HCT116 (cell line): ENCODE measurements around the gene SCAF4. TPM values are rescaled to one million over a fixed set of nuclear protein-coding genes. Genes with fewer than 3 reads are reported as not detected.

ENCODE experiments used
- ATAC-seq: fragments of 200-7000 bp; cut with Tn5 transposase; 2 replicates; pipeline ENCODE4 v1.9.1; 2020; ENCODE audit warnings: mild to moderate bottlenecking, moderate library complexity
- BruUV-seq: library from RNA; stranded (reverse); fragments of 400-500 nt; replicated peaks from 2 replicates; lab custom pipeline; 2021; lab: Mats Ljungman, UMichigan
- CTCF ChIA-PET: fragments of 300-600 bp; sonication (Branson Sonifier 250); formaldehyde crosslinking; loops from one replicate; lab custom pipeline; 2021; ENCODE audit warnings: antibody characterized with exemption; lab: Charles Lee
- POLR2A ChIA-PET: fragments of 300-600, 350-600 bp; sonication (Branson Sonifier 250); formaldehyde crosslinking; loops from one replicate; lab custom pipeline; 2021; ENCODE audit warnings: antibody characterized with exemption; lab: Charles Lee
- RAD21 ChIA-PET, 2 experiments: fragments of 300-600 bp; sonication (Branson Sonifier 250); formaldehyde crosslinking; loops; one replicate each; lab custom pipeline; 2023; ENCODE audit warnings: low total read pairs in 2 of 2; ENCODE audit not compliant: uncharacterized antibody in 2 of 2, unreplicated experiment in 2 of 2, low non-redundant PET in 1 of 2; lab: Charles Lee
- DNase-seq: peaks from one replicate; pipeline ENCODE4 v3.0.0-alpha.2; 2010; ENCODE audit warnings: low read depth, low spot score
- H2AFZ ChIP-seq: fragments of 200-600 bp; shearing (Covaris generic), sonication (generic); 2 replicates; pipeline ENCODE4 v1.6.1; 2017; ENCODE audit warnings: low read depth, mixed run types, mixed read lengths, antibody characterized with exemption, low read length; ENCODE audit not compliant: poor library complexity, severe bottlenecking
- H3K27ac ChIP-seq: 2 replicates; pipeline ENCODE4 v1.5.1; 2012; ENCODE audit warnings: low read depth, low read length
- H3K27me3 ChIP-seq: fragments of 200-600 bp; sonication (generic); 2 replicates; pipeline ENCODE4 v1.6.1; 2016; ENCODE audit warnings: mixed run types, low read length, mixed read lengths; ENCODE audit not compliant: insufficient read depth
- H3K36me3 ChIP-seq, 2 experiments: fragments of 200-500 bp in 1 of 2; fragments of 200-600 bp in 1 of 2; sonication (Bioruptor generic) in 1 of 2; sonication (generic) in 1 of 2; 2 replicates each; pipeline versions ENCODE4 v1.5.1 to v1.6.1; 2014 to 2016; ENCODE audit warnings: low read length in 2 of 2, inconsistent platforms in 1 of 2, mixed read lengths in 1 of 2, mixed run types in 1 of 2; ENCODE audit not compliant: insufficient read depth in 2 of 2, control insufficient read depth in 1 of 2
- H3K4me1 ChIP-seq, 2 experiments: fragments of 200-600 bp in 1 of 2; sonication (generic) in 1 of 2; 2 replicates each; pipeline versions ENCODE4 v1.5.1 to v1.6.1; 2012 to 2017; ENCODE audit warnings: low read length in 2 of 2, inconsistent platforms in 1 of 2, mild to moderate bottlenecking in 1 of 2, mixed read lengths in 1 of 2, mixed run types in 1 of 2, moderate library complexity in 1 of 2; ENCODE audit not compliant: insufficient read depth in 2 of 2, control insufficient read depth in 1 of 2
- H3K4me2 ChIP-seq: fragments of 200-600 bp; sonication (generic); 2 replicates; pipeline ENCODE4 v1.6.1; 2017; ENCODE audit warnings: mixed run types, low read length, mixed read lengths
- H3K4me3 ChIP-seq, 2 experiments: fragments of 200-600 bp in 1 of 2; sonication (generic) in 1 of 2; replicated peaks in 1 of 2; 2 replicates each; pipeline ENCODE4 v1.5.1; 2011 to 2016; ENCODE audit warnings: low read length in 2 of 2, control low read depth in 1 of 2, low read depth in 1 of 2, mild to moderate bottlenecking in 1 of 2, mixed read lengths in 1 of 2, mixed run types in 1 of 2
- H3K79me2 ChIP-seq: fragments of 200-600 bp; sonication (generic); 2 replicates; pipeline ENCODE4 v1.6.1; 2017; ENCODE audit warnings: mild to moderate bottlenecking, mixed run types, low read length, moderate library complexity, mixed read lengths; ENCODE audit not compliant: insufficient read depth
- H3K9ac ChIP-seq: fragments of 200-600 bp; sonication (generic); 2 replicates; pipeline ENCODE4 v1.6.1; 2016; ENCODE audit warnings: low read length, mixed read lengths
- H3K9me2 ChIP-seq: fragments of 200-600 bp; sonication (generic), shearing (Covaris generic); 2 replicates; pipeline ENCODE4 v1.6.1; 2017; ENCODE audit warnings: mixed run types, mild to moderate bottlenecking, moderate library complexity; ENCODE audit not compliant: insufficient read depth
- H3K9me3 ChIP-seq, 2 experiments: fragments of 200-500 bp in 1 of 2; fragments of 200-600 bp in 1 of 2; sonication (Bioruptor generic) in 1 of 2; sonication (generic) in 1 of 2; 2 replicates each; pipeline ENCODE4 v1.6.1; 2014 to 2017; ENCODE audit warnings: low read length in 2 of 2, mixed read lengths in 2 of 2, inconsistent platforms in 1 of 2, low read depth in 1 of 2, mild to moderate bottlenecking in 1 of 2, mixed run types in 1 of 2, moderate library complexity in 1 of 2; ENCODE audit not compliant: control insufficient read depth in 1 of 2, insufficient read depth in 1 of 2
- H4K20me1 ChIP-seq: fragments of 200-600 bp; sonication (generic), shearing (Covaris generic); 2 replicates; pipeline ENCODE4 v1.6.1; 2017; ENCODE audit warnings: mixed run types, mild to moderate bottlenecking, moderate library complexity; ENCODE audit not compliant: insufficient read depth
- CBX3 ChIP-seq: IDR thresholded peaks from 2 replicates; pipeline ENCODE4 v1.6.1; 2012; ENCODE audit warnings: low read depth
- CEBPB ChIP-seq: IDR thresholded peaks from 2 replicates; pipeline ENCODE4 v1.6.1; 2012; ENCODE audit warnings: low read depth
- ELF1 ChIP-seq: IDR thresholded peaks from 2 replicates; pipeline ENCODE4 v1.6.1; 2012; ENCODE audit warnings: low read depth, borderline replicate concordance
- EZH2phosphoT487 ChIP-seq: fragments of 200-600 bp; IDR thresholded peaks from 2 replicates; pipeline ENCODE4 v1.6.1; 2018; ENCODE audit warnings: antibody characterized with exemption, borderline replicate concordance
- POLR2A ChIP-seq: IDR thresholded peaks from 2 replicates; pipeline ENCODE4 v1.7.0; 2011; ENCODE audit warnings: borderline replicate concordance; ENCODE audit not compliant: insufficient read depth, insufficient read length; ENCODE audit errors: extremely low read depth
- POLR2AphosphoS5 ChIP-seq: IDR thresholded peaks from 2 replicates; pipeline ENCODE4 v1.6.1; 2011; ENCODE audit warnings: mild to moderate bottlenecking, low read depth, low read length, moderate library complexity
- RAD21 ChIP-seq: IDR thresholded peaks from 2 replicates; pipeline ENCODE4 v1.6.1; 2012; ENCODE audit warnings: low read depth, mild to moderate bottlenecking
- SIN3A ChIP-seq: IDR thresholded peaks from 2 replicates; pipeline ENCODE4 v1.6.1; 2012; ENCODE audit warnings: low read depth
- YY1 ChIP-seq: IDR thresholded peaks from 2 replicates; pipeline ENCODE4 v1.6.1; 2011; ENCODE audit warnings: low read length, low read depth, moderate library complexity, mild to moderate bottlenecking; ENCODE audit not compliant: insufficient replicate concordance; ENCODE audit errors: extremely low read depth
- ZNF274 ChIP-seq: fragments of 200-500 bp; sonication (Bioruptor generic); IDR thresholded peaks from 2 replicates; pipeline ENCODE4 v1.6.1; 2014; ENCODE audit warnings: mild to moderate bottlenecking, low read depth, low read length, inconsistent platforms
- intact Hi-C: fragments of 100-400 bp; cut with micrococcal nuclease; formaldehyde crosslinking; loops from 2 replicates; pipeline ENCODE4 v1.10.0; 2022
- total RNA-seq: library from RNA; stranded (reverse); gene quantifications from one replicate; pipeline ENCODE4 v1.2.1, GENCODE V29; 2021; ENCODE audit not compliant: unreplicated experiment
- TF ChIP-seq, protein P1 (sequence below): IDR thresholded peaks from 2 replicates; pipeline ENCODE4 v1.6.1; 2012
- TF ChIP-seq, protein P2 (sequence below): IDR thresholded peaks from 2 replicates; pipeline ENCODE4 v1.6.1; 2012; ENCODE audit warnings: low read depth
- TF ChIP-seq, protein P3 (sequence below), 3 experiments: fragments of 200-600 bp in 1 of 3; sonication (generic) in 1 of 3; IDR thresholded peaks in 2 of 3; conservative IDR thresholded peaks in 1 of 3; 2 replicates each; pipeline ENCODE4 v1.5.1; 2012 to 2017; ENCODE audit warnings: low read depth in 2 of 3, low read length in 2 of 3, antibody characterized with exemption in 1 of 3, borderline replicate concordance in 1 of 3, control low read depth in 1 of 3, mild to moderate bottlenecking in 1 of 3, mixed read lengths in 1 of 3, mixed run types in 1 of 3, moderate library complexity in 1 of 3; ENCODE audit not compliant: insufficient read depth in 1 of 3
- TF ChIP-seq, protein P4 (sequence below): IDR thresholded peaks from 2 replicates; pipeline ENCODE4 v1.6.1; 2011; ENCODE audit warnings: mild to moderate bottlenecking, low read length, moderate library complexity; ENCODE audit not compliant: insufficient replicate concordance; ENCODE audit errors: extremely low read depth

Gene SCAF4
- total RNA-seq, 1 experiment from 2014 or later, result 31.1 TPM

DNA sequence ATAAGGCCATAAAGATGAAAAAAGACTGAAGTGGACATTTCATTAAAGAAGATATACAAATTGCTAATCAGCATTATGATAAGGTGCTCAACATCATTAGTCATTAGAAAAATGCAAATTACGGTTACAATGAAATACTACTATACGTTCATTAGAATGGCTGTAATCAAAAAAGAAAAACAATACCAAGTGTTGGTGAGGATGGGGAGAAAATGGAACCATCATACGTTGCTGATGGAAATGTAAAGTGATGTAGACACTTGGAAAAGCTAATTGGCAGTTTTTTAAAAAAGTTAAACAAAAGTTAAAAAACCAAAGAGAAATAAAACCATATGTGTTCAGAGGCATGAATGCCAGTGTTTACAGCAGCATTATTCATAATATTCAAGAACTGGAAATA is 81.0 kb downstream of the SCAF4 start:
- Histone ChIP-seq H3K9me2 (no peaks in the 10 kb centered on the region), H3K79me2 (no peaks in the 10 kb centered on the region), H4K20me1 (no peaks in the 10 kb centered on the region), H3K9me3 (no peaks in the 10 kb centered on the region), H3K4me3 (no peak overlapping the region), H3K4me1 (no peaks in the 10 kb centered on the region), H3K27ac (no peak overlapping the region), H3K9ac (no peak overlapping the region), H3K27me3 (no peaks in the 10 kb centered on the region), H3K36me3 (no peaks in the 10 kb centered on the region), H2AFZ (no peak overlapping the region), H3K4me2 (no peak overlapping the region)
- ChIA-PET CTCF (no interaction called here), RAD21 (no interaction called here), POLR2A (no interaction called here)
- ATAC-seq (no peak), DNase-seq (no peak)
- no peak for TF ChIP-seq YY1
- TF ChIP-seq, protein P1, sequence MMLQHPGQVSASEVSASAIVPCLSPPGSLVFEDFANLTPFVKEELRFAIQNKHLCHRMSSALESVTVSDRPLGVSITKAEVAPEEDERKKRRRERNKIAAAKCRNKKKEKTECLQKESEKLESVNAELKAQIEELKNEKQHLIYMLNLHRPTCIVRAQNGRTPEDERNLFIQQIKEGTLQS, result no peak
- no peak for TF ChIP-seq SIN3A
- TF ChIP-seq ELF1, result no peak
- TF ChIP-seq, protein P2, sequence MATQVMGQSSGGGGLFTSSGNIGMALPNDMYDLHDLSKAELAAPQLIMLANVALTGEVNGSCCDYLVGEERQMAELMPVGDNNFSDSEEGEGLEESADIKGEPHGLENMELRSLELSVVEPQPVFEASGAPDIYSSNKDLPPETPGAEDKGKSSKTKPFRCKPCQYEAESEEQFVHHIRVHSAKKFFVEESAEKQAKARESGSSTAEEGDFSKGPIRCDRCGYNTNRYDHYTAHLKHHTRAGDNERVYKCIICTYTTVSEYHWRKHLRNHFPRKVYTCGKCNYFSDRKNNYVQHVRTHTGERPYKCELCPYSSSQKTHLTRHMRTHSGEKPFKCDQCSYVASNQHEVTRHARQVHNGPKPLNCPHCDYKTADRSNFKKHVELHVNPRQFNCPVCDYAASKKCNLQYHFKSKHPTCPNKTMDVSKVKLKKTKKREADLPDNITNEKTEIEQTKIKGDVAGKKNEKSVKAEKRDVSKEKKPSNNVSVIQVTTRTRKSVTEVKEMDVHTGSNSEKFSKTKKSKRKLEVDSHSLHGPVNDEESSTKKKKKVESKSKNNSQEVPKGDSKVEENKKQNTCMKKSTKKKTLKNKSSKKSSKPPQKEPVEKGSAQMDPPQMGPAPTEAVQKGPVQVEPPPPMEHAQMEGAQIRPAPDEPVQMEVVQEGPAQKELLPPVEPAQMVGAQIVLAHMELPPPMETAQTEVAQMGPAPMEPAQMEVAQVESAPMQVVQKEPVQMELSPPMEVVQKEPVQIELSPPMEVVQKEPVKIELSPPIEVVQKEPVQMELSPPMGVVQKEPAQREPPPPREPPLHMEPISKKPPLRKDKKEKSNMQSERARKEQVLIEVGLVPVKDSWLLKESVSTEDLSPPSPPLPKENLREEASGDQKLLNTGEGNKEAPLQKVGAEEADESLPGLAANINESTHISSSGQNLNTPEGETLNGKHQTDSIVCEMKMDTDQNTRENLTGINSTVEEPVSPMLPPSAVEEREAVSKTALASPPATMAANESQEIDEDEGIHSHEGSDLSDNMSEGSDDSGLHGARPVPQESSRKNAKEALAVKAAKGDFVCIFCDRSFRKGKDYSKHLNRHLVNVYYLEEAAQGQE, result no peak
- TF ChIP-seq, protein P3, sequence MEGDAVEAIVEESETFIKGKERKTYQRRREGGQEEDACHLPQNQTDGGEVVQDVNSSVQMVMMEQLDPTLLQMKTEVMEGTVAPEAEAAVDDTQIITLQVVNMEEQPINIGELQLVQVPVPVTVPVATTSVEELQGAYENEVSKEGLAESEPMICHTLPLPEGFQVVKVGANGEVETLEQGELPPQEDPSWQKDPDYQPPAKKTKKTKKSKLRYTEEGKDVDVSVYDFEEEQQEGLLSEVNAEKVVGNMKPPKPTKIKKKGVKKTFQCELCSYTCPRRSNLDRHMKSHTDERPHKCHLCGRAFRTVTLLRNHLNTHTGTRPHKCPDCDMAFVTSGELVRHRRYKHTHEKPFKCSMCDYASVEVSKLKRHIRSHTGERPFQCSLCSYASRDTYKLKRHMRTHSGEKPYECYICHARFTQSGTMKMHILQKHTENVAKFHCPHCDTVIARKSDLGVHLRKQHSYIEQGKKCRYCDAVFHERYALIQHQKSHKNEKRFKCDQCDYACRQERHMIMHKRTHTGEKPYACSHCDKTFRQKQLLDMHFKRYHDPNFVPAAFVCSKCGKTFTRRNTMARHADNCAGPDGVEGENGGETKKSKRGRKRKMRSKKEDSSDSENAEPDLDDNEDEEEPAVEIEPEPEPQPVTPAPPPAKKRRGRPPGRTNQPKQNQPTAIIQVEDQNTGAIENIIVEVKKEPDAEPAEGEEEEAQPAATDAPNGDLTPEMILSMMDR (IDR thresholded peaks at IDR 0.05 in 2 of 3, conservative IDR thresholded peaks at IDR 0.05 in 1 of 3; ENCODE audit: borderline replicate concordance in 1 of 3, insufficient read depth in 1 of 3, low read depth in 2 of 3, low read length in 2 of 3), result no peak
- TF ChIP-seq CBX3, result no peak
- TF ChIP-seq ZNF274, result no peak
- TF ChIP-seq RAD21, result no peak
- no peak for TF ChIP-seq CEBPB
- TF ChIP-seq, protein P4, sequence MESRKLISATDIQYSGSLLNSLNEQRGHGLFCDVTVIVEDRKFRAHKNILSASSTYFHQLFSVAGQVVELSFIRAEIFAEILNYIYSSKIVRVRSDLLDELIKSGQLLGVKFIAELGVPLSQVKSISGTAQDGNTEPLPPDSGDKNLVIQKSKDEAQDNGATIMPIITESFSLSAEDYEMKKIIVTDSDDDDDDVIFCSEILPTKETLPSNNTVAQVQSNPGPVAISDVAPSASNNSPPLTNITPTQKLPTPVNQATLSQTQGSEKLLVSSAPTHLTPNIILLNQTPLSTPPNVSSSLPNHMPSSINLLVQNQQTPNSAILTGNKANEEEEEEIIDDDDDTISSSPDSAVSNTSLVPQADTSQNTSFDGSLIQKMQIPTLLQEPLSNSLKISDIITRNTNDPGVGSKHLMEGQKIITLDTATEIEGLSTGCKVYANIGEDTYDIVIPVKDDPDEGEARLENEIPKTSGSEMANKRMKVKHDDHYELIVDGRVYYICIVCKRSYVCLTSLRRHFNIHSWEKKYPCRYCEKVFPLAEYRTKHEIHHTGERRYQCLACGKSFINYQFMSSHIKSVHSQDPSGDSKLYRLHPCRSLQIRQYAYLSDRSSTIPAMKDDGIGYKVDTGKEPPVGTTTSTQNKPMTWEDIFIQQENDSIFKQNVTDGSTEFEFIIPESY, result no peak
- no peak for TF ChIP-seq POLR2AphosphoS5
- TF ChIP-seq POLR2A, result no peak
- no peak for TF ChIP-seq EZH2phosphoT487
- intact Hi-C loops, result no loop called here
- no TSS peak for BruUV-seq
